Measurements from ENCODE around the gene CUX1. TPM values are rescaled to one million over a fixed set of nuclear protein-coding genes. Genes with fewer than 3 reads are reported as not detected.

Gene CUX1
- total RNA-seq, 1 experiment from 2014 or later = 49.8 TPM

- Histone ChIP-seq H3K4me3 (no peak overlapping the region), H3K9me3 (replicated peaks) (no peaks in the 10 kb centered on the region), H3K27me3 (replicated peaks) (no peaks in the 10 kb centered on the region), H3K27ac (no peak overlapping the region), H3K36me3 (peaks cover 14% of the 10 kb centered on the region; the same call in 1 of the 2 replicates), H3K4me1 (replicated peaks) (no peaks in the 10 kb centered on the region)
- no peak for DNase-seq (ENCODE audit: low read depth in 1 of 2, low spot score in 2 of 2)
These were observed 435.0 kb downstream of the CUX1 start for GRCh38 chr7:102252366-102252982.

- H3K9me3 ChIP-seq (replicated peaks) = no peaks in the 10 kb centered on the region
- H3K36me3 ChIP-seq = peaks cover 14% of the 10 kb centered on the region; the same call in 1 of the 2 replicates
- no peak for DNase-seq (ENCODE audit: low read depth in 1 of 2, low spot score in 2 of 2)
- H3K4me3 ChIP-seq = no peak overlapping the region
- H3K4me1 ChIP-seq (replicated peaks) = no peaks in the 10 kb centered on the region
- H3K27ac ChIP-seq = no peak overlapping the region
- H3K27me3 ChIP-seq (replicated peaks) = no peaks in the 10 kb centered on the region
These were observed 435.9 kb downstream of the CUX1 start for GRCh38 chr7:102253066-102253972.

DNA sequence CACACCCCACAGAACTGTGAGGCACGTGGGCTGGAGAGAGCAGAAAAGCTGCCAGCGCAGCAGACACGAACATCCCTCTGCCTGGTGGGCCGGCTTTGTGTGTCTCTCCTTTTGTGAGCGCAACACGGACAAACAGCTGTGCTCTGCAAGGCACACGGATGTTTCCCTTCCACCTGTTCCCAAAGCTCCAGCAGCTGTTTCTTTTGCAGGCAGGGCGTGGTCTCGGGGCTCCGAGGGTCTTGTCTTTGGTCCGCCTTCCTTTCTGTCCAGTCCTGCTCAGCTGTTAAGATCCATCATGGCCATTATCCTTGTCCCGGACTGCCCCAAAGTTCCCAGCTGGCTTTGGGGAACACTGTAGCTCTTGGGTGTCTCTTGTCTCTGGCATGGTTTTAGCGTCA is 436.5 kb downstream of the CUX1 start:
- no peaks in the 10 kb centered on the region for H3K27me3 ChIP-seq (replicated peaks)
- H3K36me3 ChIP-seq = peaks cover 12% of the 10 kb centered on the region; the same call in 1 of the 2 replicates
- no peak for DNase-seq (ENCODE audit: low read depth in 1 of 2, low spot score in 2 of 2)
- H3K27ac ChIP-seq = no peak overlapping the region
- no peaks in the 10 kb centered on the region for H3K9me3 ChIP-seq (replicated peaks)
- H3K4me3 ChIP-seq = no peak overlapping the region
- no peaks in the 10 kb centered on the region for H3K4me1 ChIP-seq (replicated peaks)

DNA sequence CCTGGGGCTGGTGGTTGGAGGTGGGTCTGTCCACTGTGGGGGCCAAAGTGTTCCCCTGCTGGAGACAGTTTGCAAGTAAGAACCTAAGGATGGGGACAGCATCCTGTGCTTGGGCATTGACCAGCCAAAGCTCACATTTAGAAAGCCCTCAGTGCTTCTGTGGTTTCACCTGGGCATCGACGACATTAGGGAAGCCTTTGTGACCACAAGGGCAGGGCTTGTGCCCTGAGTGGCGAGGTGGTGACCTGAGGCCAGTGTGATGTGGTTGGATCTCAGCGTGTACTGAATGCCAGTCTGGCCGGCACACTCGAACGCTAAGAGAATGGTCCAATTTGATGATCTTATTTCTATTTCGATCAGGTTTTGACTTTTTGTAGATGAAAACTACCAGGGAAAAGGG is 437.1 kb downstream of the CUX1 start:
- no peak overlapping the region for H3K27ac ChIP-seq
- no peak for DNase-seq (ENCODE audit: low read depth in 1 of 2, low spot score in 2 of 2)

GRCh38 chr7:102255501-102255900 is 438.1 kb downstream of the CUX1 start:
- Histone ChIP-seq H3K4me1 (replicated peaks) (no peaks in the 10 kb centered on the region), H3K36me3 (no peaks in the 10 kb centered on the region), H3K9me3 (replicated peaks) (no peaks in the 10 kb centered on the region), H3K27ac (no peak overlapping the region), H3K4me3 (no peak overlapping the region), H3K27me3 (replicated peaks) (no peaks in the 10 kb centered on the region)
- no peak for DNase-seq (ENCODE audit: low read depth in 1 of 2, low spot score in 2 of 2)

More for the DNA sequence above, 437.1 kb downstream of the CUX1 start:
- H3K4me1 ChIP-seq (replicated peaks) = no peaks in the 10 kb centered on the region
- no peak overlapping the region for H3K4me3 ChIP-seq
- no peaks in the 10 kb centered on the region for H3K27me3 ChIP-seq (replicated peaks)
- peaks cover 6% of the 10 kb centered on the region; the same call in 1 of the 2 replicates for H3K36me3 ChIP-seq
- H3K9me3 ChIP-seq (replicated peaks) = no peaks in the 10 kb centered on the region

DNA sequence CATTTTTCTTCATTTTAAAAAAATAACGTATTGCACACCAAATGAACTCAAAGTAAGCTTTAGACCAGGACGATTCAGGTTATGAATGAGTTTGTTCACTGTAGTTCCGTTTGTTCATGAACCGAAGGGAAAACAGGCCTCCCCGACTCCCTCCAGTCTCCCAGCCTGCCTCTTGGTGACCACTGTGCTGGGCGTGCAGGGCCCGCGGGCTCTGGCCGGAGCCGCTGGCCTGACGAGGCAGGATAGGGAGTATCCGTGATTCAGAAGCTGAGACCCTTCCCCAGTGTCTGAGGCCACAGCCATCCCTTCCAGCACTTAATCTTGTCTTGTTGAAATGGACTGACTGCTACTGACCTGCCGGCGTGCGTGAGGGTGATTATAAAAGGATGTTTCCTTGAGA is 438.5 kb downstream of the CUX1 start:
- H3K36me3 ChIP-seq = no peaks in the 10 kb centered on the region
- no peak overlapping the region for H3K27ac ChIP-seq
- H3K9me3 ChIP-seq (replicated peaks) = no peaks in the 10 kb centered on the region
- H3K4me1 ChIP-seq (replicated peaks) = no peaks in the 10 kb centered on the region
- no peaks in the 10 kb centered on the region for H3K27me3 ChIP-seq (replicated peaks)
- H3K4me3 ChIP-seq = no peak overlapping the region
- no peak for DNase-seq (ENCODE audit: low read depth in 1 of 2, low spot score in 2 of 2)

DNA sequence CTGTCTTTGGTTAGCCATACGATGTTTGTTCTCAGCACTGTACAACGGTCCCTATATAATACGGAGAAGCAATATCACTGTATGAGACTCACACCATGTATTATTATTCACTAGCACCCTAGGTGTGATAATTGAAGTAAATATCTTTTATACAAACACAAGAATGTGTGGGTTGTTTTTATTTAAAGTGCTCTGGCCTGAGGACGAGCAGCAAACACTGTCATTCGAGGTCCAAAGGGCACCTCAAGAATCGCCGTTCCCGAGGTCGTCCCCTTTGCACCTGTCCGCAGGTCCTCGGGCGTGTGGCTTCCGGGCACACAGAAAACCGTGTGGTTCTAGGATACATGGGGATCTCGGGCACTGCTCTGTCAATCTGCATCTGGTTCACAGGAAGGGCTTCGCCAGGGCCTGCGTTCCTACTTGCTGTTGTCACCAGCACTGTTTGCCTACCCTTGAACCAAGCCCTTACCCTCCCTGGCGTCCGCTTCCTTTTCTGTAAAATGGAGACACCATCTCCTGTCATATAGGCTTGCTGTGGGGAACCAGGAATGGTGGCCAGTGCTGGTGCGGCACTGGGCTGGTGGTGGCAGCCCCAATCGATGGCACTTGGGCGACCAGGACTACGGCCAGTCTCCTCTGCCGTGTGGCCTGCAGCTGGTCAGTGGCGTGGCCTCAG is 440.8 kb downstream of the CUX1 start:
- DNase-seq (ENCODE audit: low read depth in 1 of 2, low spot score in 2 of 2) = no peak
- Histone ChIP-seq H3K27ac (no peak overlapping the region), H3K36me3 (no peaks in the 10 kb centered on the region), H3K4me3 (no peak overlapping the region), H3K27me3 (replicated peaks) (no peaks in the 10 kb centered on the region), H3K9me3 (replicated peaks) (no peaks in the 10 kb centered on the region), H3K4me1 (replicated peaks) (no peaks in the 10 kb centered on the region)

GRCh38 chr7:102258749-102259107 is 441.3 kb downstream of the CUX1 start:
- Histone ChIP-seq H3K27me3 (replicated peaks) (no peaks in the 10 kb centered on the region), H3K4me1 (replicated peaks) (no peaks in the 10 kb centered on the region), H3K27ac (no peak overlapping the region), H3K36me3 (no peaks in the 10 kb centered on the region), H3K9me3 (replicated peaks) (no peaks in the 10 kb centered on the region), H3K4me3 (no peak overlapping the region)
- no peak for DNase-seq (ENCODE audit: low read depth in 1 of 2, low spot score in 2 of 2)

GRCh38 chr7:102260856-102261255 is 443.4 kb downstream of the CUX1 start:
- Histone ChIP-seq H3K9me3 (replicated peaks) (no peaks in the 10 kb centered on the region), H3K4me3 (no peak overlapping the region), H3K36me3 (no peaks in the 10 kb centered on the region), H3K4me1 (replicated peaks) (0 out of 2 replicates have a peak, but pooled peaks cover 4% of the 10 kb centered on the region), H3K27ac (no peak overlapping the region), H3K27me3 (replicated peaks) (no peaks in the 10 kb centered on the region)
- no peak for DNase-seq (ENCODE audit: low read depth in 1 of 2, low spot score in 2 of 2)

DNA sequence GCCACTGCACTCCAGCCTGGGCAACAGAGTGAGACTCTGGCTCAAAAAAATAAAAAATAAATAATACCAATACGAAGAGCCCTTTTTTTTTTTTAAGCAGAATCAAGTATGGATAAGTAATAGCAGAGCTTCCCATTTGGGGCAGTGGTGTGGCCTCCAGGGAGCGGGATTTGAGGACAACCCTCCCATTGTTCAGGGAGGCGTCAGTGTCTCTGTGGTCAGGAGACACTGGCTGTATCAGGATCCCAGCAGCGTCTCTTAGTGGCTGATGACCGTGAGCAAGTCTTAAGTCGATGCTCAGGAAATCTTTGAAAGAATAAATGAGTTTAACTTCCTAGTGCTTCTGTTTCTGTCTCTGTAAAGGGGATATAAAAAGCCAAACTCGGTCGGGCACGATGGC is 444.0 kb downstream of the CUX1 start:
- H3K4me3 ChIP-seq = no peak overlapping the region
- 0 out of 2 replicates have a peak, but pooled peaks cover 4% of the 10 kb centered on the region for H3K4me1 ChIP-seq (replicated peaks)
- DNase-seq (ENCODE audit: low read depth in 1 of 2, low spot score in 2 of 2) = no peak
- no peaks in the 10 kb centered on the region for H3K36me3 ChIP-seq
- H3K27ac ChIP-seq = no peak overlapping the region
- H3K9me3 ChIP-seq (replicated peaks) = no peaks in the 10 kb centered on the region
- H3K27me3 ChIP-seq (replicated peaks) = no peaks in the 10 kb centered on the region

- H3K27ac ChIP-seq = no peak overlapping the region
- H3K4me1 ChIP-seq (replicated peaks) = 0 out of 2 replicates have a peak, but pooled peaks cover 4% of the 10 kb centered on the region
- no peak overlapping the region for H3K4me3 ChIP-seq
- H3K36me3 ChIP-seq = no peaks in the 10 kb centered on the region
- DNase-seq (ENCODE audit: low read depth in 1 of 2, low spot score in 2 of 2) = no peak
- no peaks in the 10 kb centered on the region for H3K9me3 ChIP-seq (replicated peaks)
- no peaks in the 10 kb centered on the region for H3K27me3 ChIP-seq (replicated peaks)
These were observed 445.1 kb downstream of the CUX1 start for GRCh38 chr7:102262546-102262945.

DNA sequence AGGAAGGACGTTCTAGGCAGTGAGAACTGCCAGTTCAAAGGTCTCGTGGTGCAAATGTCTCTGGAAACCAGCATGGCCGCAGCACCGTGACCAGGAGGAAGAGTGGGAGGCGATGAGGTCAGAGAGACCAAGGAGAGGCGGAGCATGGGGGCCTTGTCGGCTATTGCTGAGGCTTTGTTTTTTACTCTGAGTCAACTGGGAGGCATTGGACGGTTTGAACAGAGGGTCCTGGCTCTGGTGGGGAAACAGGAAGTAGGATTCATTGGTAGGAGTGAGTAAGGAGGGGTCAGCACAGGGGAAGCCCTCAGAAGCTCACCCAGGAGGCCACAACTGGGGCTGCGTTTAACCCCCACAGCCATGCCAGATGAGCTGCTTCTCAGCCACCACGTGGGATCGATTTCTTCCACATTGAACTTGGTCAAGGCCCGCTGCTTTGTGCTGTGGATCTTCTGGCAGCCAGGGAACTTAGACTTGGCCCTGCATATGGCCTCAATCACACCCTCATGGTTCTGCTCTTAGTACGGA is 447.0 kb downstream of the CUX1 start:
- H3K27ac ChIP-seq = no peak overlapping the region
- H3K4me3 ChIP-seq = no peak overlapping the region
- DNase-seq (ENCODE audit: low read depth in 1 of 2, low spot score in 2 of 2) = no peak
- H3K9me3 ChIP-seq (replicated peaks) = no peaks in the 10 kb centered on the region
- H3K27me3 ChIP-seq (replicated peaks) = no peaks in the 10 kb centered on the region
- H3K4me1 ChIP-seq (replicated peaks) = 0 out of 2 replicates have a peak, but pooled peaks cover 4% of the 10 kb centered on the region
- H3K36me3 ChIP-seq = no peaks in the 10 kb centered on the region

DNA sequence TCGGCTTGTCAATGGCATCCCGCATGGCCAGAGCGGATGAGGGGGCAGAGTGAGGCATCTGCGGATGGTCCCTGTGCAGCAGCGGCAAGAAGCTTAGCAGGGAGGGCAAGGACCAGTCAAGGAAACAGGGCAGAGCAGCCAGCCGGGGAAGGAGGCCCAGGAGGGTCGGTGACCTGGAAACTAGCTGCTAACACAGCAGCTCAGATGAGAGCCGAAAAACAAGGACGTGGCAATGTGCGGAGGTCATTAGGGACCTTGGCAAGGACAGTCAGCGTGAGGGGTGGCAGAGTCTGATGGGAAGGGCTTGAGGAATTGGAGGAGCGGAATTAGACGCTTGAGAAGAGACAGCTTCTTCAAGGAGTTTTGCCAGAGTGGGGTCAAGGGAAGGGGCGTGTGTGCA is 449.1 kb downstream of the CUX1 start:
- Histone ChIP-seq H3K4me1 (replicated peaks) (0 out of 2 replicates have a peak, but pooled peaks cover 4% of the 10 kb centered on the region), H3K9me3 (replicated peaks) (no peaks in the 10 kb centered on the region), H3K27me3 (replicated peaks) (no peaks in the 10 kb centered on the region), H3K27ac (no peak overlapping the region), H3K4me3 (no peak overlapping the region), H3K36me3 (no peaks in the 10 kb centered on the region)
- no peak for DNase-seq (ENCODE audit: low read depth in 1 of 2, low spot score in 2 of 2)

Measured in SJSA1 (cell line).